HEK293T (cell line): ENCODE results near the gene SSNA1.

Source experiments
- ARNT ChIP-seq: fragments of 450-650 bp; IDR thresholded peaks from 2 replicates; pipeline ENCODE4 v1.6.1; 2017; ENCODE audit warnings: mild to moderate bottlenecking
- CTBP1 ChIP-seq: fragments of 450-650 bp; IDR thresholded peaks from 2 replicates; pipeline ENCODE4 v1.6.1; 2016; ENCODE audit warnings: borderline replicate concordance
- FOXA1 ChIP-seq: fragments of 450-650 bp; IDR thresholded peaks from 2 replicates; pipeline ENCODE4 v1.6.1; 2016; ENCODE audit warnings: mild to moderate bottlenecking
- HDGF ChIP-seq: fragments of 450-650 bp; IDR thresholded peaks from 2 replicates; pipeline ENCODE4 v1.6.1; 2017; ENCODE audit warnings: antibody characterized with exemption, borderline replicate concordance
- SP1 ChIP-seq: fragments of 450-650 bp; IDR thresholded peaks from 2 replicates; pipeline ENCODE4 v1.6.1; 2017
- ZNF384 ChIP-seq: fragments of 450-650 bp; IDR thresholded peaks from 2 replicates; pipeline ENCODE4 v1.6.1; 2016

- TF ChIP-seq HDGF (0 out of 2 replicates have a peak, but pooled peaks have one; percentile 63), CTBP1 (no peak), ARNT (no peak), ZNF384 (no peak), SP1 (no peak), FOXA1 (no peak)
These were observed 34.0 kb downstream of the SSNA1 start, which contains the start of gene RNF208 for GRCh38 chr9:137222190-137223077.
